Loucy (cell line): ENCODE measurements around the gene CGN.

Experiments used
- CTCF ChIP-seq: fragments of 200-600 bp; sonication (generic); conservative IDR thresholded peaks from 2 replicates; pipeline ENCODE4 v1.5.1; 2014; ENCODE audit warnings: mild to moderate bottlenecking, antibody characterized with exemption, low read length
- EZH2phosphoT487 ChIP-seq: fragments of 200-600 bp; IDR thresholded peaks from 2 replicates; pipeline ENCODE4 v1.6.1; 2018; ENCODE audit warnings: antibody characterized with exemption, mild to moderate bottlenecking, moderate library complexity, borderline replicate concordance

DNA sequence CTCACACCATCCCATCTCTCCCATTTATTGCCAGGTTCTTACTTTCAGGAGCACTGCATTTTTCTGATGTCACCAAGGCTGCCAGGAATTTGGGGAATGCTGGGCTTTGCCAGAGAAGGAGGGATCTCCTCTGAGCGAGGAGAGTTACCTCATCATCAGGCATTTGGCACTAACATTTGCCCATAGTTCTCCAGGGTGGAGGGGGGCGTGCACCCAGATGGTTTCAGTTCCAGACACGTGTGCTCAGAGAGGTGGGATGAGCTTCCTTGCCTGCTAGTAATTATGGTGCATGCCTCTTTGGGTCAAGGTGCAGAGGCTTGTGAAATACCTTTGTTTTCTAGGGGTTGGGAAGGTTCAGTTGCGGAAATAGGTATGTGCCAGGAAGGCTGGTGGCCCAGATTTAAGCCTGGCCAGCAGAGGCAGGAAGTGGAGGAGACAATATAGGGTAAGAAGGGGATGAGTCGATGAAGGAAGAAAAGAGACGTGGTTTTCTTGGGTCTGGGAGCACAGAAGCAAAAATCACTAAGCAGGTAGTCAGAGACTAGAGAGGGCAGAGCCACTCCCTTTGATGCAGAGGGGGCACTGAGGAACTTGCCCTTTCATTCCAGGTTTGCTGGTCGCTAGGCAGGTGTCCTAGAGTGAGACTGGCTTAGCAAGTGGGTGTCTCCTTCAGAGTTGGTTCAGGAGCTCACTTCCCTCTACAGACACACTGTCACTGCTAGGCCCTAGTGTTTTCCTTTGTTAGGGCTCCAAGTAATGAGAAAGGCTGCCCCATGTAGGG, 36.1 kb downstream of the CGN start:
- TF ChIP-seq CTCF (no peak), EZH2phosphoT487 (no peak)
